H9 (cell line): Measurements from ENCODE around the gene CCDC150. TPM values are rescaled to one million over a fixed set of nuclear protein-coding genes. Genes with fewer than 3 reads are reported as not detected.

Experiments used
- DNase-seq: peaks from one replicate; pipeline ENCODE4 v3.0.0-alpha.2; 2017
- H2AFZ ChIP-seq: one replicate; pipeline ENCODE4 v1.6.1; 2013; ENCODE audit warnings: mild to moderate bottlenecking, low read length, control low read depth, moderate library complexity
- H2AK5ac ChIP-seq: 2 replicates; pipeline ENCODE4 v1.6.1; 2013; ENCODE audit warnings: low read length, control low read depth, mixed read lengths; ENCODE audit not compliant: insufficient read length
- H2BK120ac ChIP-seq: one replicate; pipeline ENCODE4 v1.6.1; 2013; ENCODE audit warnings: low read depth, mild to moderate bottlenecking, low read length, control low read depth, inconsistent platforms; ENCODE audit not compliant: poor library complexity, severe bottlenecking
- H2BK12ac ChIP-seq: 2 replicates; pipeline ENCODE4 v1.6.1; 2013; ENCODE audit warnings: low read length, control low read depth, mixed read lengths, low read depth; ENCODE audit not compliant: insufficient read length
- H2BK15ac ChIP-seq: 2 replicates; pipeline ENCODE4 v1.6.1; 2013; ENCODE audit warnings: low read depth, low read length, control low read depth
- H2BK20ac ChIP-seq: one replicate; pipeline ENCODE4 v1.6.1; 2013; ENCODE audit warnings: low read depth, mild to moderate bottlenecking, low read length, control low read depth, inconsistent platforms; ENCODE audit not compliant: poor library complexity, severe bottlenecking
- H2BK5ac ChIP-seq: 2 replicates; pipeline ENCODE4 v1.6.1; 2013; ENCODE audit warnings: low read length, control low read depth, mixed read lengths; ENCODE audit not compliant: insufficient read length
- H3K14ac ChIP-seq: 2 replicates; pipeline ENCODE4 v1.6.1; 2013; ENCODE audit warnings: low read length, control low read depth; ENCODE audit not compliant: insufficient read depth
- H3K18ac ChIP-seq: 2 replicates; pipeline ENCODE4 v1.6.1; 2013; ENCODE audit warnings: low read depth, mild to moderate bottlenecking, mixed read lengths, low read length, control low read depth; ENCODE audit not compliant: insufficient read length
- H3K23ac ChIP-seq: 2 replicates; pipeline ENCODE4 v1.6.1; 2013; ENCODE audit warnings: low read length, control low read depth, mixed read lengths, low read depth; ENCODE audit not compliant: insufficient read length
- H3K23me2 ChIP-seq: 2 replicates; pipeline ENCODE4 v1.6.1; 2013; ENCODE audit warnings: low read depth, mild to moderate bottlenecking, mixed read lengths, low read length, control low read depth; ENCODE audit not compliant: insufficient read length, poor library complexity, severe bottlenecking
- H3K27ac ChIP-seq: 2 replicates; pipeline ENCODE4 v1.5.1; 2013; ENCODE audit warnings: low read length, control low read depth, mixed read lengths, low read depth; ENCODE audit not compliant: insufficient read length
- H3K27me3 ChIP-seq: 2 replicates; pipeline ENCODE4 v1.6.1; 2013; ENCODE audit warnings: low read length, control low read depth, inconsistent platforms; ENCODE audit not compliant: insufficient read depth
- H3K4ac ChIP-seq: 2 replicates; pipeline ENCODE4 v1.6.1; 2013; ENCODE audit warnings: low read depth, mild to moderate bottlenecking, control low read depth, inconsistent platforms, low read length, moderate library complexity
- H3K4me1 ChIP-seq: 2 replicates; pipeline ENCODE4 v1.6.1; 2013; ENCODE audit warnings: low read length, control low read depth, inconsistent platforms; ENCODE audit not compliant: insufficient read depth
- H3K4me2 ChIP-seq: 2 replicates; pipeline ENCODE4 v1.6.1; 2013; ENCODE audit warnings: low read length, control low read depth, mixed read lengths; ENCODE audit not compliant: insufficient read length, insufficient read depth
- H3K56ac ChIP-seq: 2 replicates; pipeline ENCODE4 v1.6.1; 2013; ENCODE audit warnings: low read depth, mild to moderate bottlenecking, mixed read lengths, low read length, control low read depth; ENCODE audit not compliant: insufficient read length
- H3K79me1 ChIP-seq: 2 replicates; pipeline ENCODE4 v1.6.1; 2013; ENCODE audit warnings: low read depth, mild to moderate bottlenecking, moderate library complexity, low read length, control low read depth, inconsistent platforms; ENCODE audit not compliant: insufficient read depth, poor library complexity, severe bottlenecking
- H3K79me2 ChIP-seq: 2 replicates; pipeline ENCODE4 v1.6.1; 2013; ENCODE audit warnings: low read length, control low read depth, inconsistent platforms; ENCODE audit not compliant: insufficient read depth
- H3K9ac ChIP-seq: 2 replicates; pipeline ENCODE4 v1.6.1; 2013; ENCODE audit warnings: low read length, control low read depth, mixed read lengths; ENCODE audit not compliant: insufficient read length; ENCODE audit errors: extremely low read depth
- H3K9me3 ChIP-seq: one replicate; pipeline ENCODE4 v1.6.1; 2013; ENCODE audit warnings: low read depth, low read length, inconsistent platforms; ENCODE audit not compliant: control insufficient read depth
- H3T11ph ChIP-seq: one replicate; pipeline ENCODE4 v1.6.1; 2013; ENCODE audit warnings: mild to moderate bottlenecking, low read length, control low read depth, inconsistent platforms
- H4K20me1 ChIP-seq: one replicate; pipeline ENCODE4 v1.6.1; 2013; ENCODE audit not compliant: control insufficient read depth, insufficient read length, insufficient read depth
- H4K5ac ChIP-seq: 2 replicates; pipeline ENCODE4 v1.6.1; 2013; ENCODE audit warnings: low read depth, mild to moderate bottlenecking, mixed read lengths, low read length, control low read depth; ENCODE audit not compliant: insufficient read length
- H4K8ac ChIP-seq: replicated peaks from 2 replicates; pipeline ENCODE4 v1.6.1; 2013; ENCODE audit warnings: low read length, control low read depth, mixed read lengths, low read depth; ENCODE audit not compliant: insufficient read length
- H4K91ac ChIP-seq: 2 replicates; pipeline ENCODE4 v1.6.1; 2013; ENCODE audit warnings: low read depth, mild to moderate bottlenecking, moderate library complexity, mixed read lengths, low read length, control low read depth; ENCODE audit not compliant: insufficient read length
- H3K27ac Mint-ChIP-seq, 3 experiments: 2 replicates in 2 of 3; 3 replicates in 1 of 3; pipeline ENCODE4 v1.8.0; 2020 to 2021; ENCODE audit warnings: mixed read lengths in 3 of 3, mild to moderate bottlenecking in 1 of 3, moderate library complexity in 1 of 3
- H3K27me3 Mint-ChIP-seq: 2 replicates; pipeline ENCODE4 v1.8.0; 2021; ENCODE audit warnings: low read depth, mild to moderate bottlenecking, moderate library complexity, mixed read lengths
- H3K36me3 Mint-ChIP-seq, 3 experiments: 2 replicates in 2 of 3; 3 replicates in 1 of 3; pipeline ENCODE4 v1.8.0; 2020 to 2021; ENCODE audit warnings: low read depth in 3 of 3, mixed read lengths in 3 of 3; ENCODE audit not compliant: insufficient read depth in 1 of 3
- H3K4me1 Mint-ChIP-seq, 2 experiments: 2 replicates each; pipeline ENCODE4 v1.8.0; 2020; ENCODE audit warnings: mixed read lengths in 2 of 2
- H3K4me3 Mint-ChIP-seq, 2 experiments: 2 replicates in 1 of 2; 3 replicates in 1 of 2; pipeline ENCODE4 v1.8.0; 2020 to 2021; ENCODE audit warnings: mild to moderate bottlenecking in 2 of 2, mixed read lengths in 2 of 2, moderate library complexity in 1 of 2
- H3K9me3 Mint-ChIP-seq, 2 experiments: 2 replicates in 1 of 2; 3 replicates in 1 of 2; pipeline ENCODE4 v1.8.0; 2020; ENCODE audit warnings: mild to moderate bottlenecking in 2 of 2, mixed read lengths in 2 of 2, moderate library complexity in 1 of 2
- CTCF ChIP-seq: fragments of 200-600 bp; sonication (generic); conservative IDR thresholded peaks from 3 replicates; pipeline ENCODE4 v1.8.0; 2021; ENCODE audit warnings: antibody characterized with exemption, mild to moderate bottlenecking
- WGBS: extraction: QIAGEN DNeasy Blood & Tissue Kit; methylation state at CpG from one replicate; pipeline ENCODE4 v1.1.7; 2013; ENCODE audit warnings: missing lambda C conversion rate, low lambda C conversion rate, mixed read lengths; ENCODE audit not compliant: insufficient read length; ENCODE audit errors: extremely low coverage; 5-methylcytosine and 5-hydroxymethylcytosine counted together
- total RNA-seq: library from RNA; stranded (reverse); gene quantifications from 2 replicates; pipeline ENCODE4 v1.2.1, GENCODE V29; 2021

The CCDC150 gene
- total RNA-seq, 1 experiment from 2014 or later, result 26.2 TPM

DNA sequence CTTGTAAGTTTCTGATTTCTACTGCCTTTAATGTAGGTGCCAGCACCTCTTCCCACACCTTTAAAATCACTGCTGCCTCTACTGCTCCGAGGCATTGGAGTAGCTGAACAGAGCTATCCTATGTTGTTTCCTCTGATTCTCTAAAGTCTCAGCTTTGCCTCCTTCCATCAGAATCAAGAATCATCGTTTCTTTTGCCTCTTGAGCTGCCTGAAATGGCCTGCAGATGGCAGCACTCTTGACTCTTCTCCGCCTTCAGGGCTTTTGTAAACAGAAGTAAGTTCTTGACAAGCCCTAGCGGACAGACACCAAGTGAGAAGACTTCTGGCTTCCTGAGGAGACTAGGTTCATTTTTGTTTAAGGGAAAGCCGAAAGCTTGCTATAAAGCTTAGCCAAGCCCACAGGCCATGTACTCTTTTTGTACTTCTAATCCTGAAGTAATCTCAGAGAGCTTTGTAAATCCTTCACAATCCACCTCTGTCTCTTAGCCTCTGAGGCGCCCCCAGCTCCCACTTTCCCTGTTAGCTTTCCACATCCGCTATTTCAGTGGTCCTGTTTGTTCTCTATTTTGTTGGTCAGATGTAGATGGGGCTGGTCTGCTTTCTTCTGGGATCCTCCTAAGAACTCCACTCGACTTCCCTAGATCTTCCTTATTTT is 111.6 kb downstream of the CCDC150 start:
- H3K27ac Mint-ChIP-seq, result no peak overlapping the region
- H2AFZ ChIP-seq, result no peak overlapping the region

More for the DNA sequence above, 111.6 kb downstream of the CCDC150 start:
- H3T11ph ChIP-seq, result no peak overlapping the region
- no peaks in the 10 kb centered on the region for H4K20me1 ChIP-seq
- peaks cover 29 to 35% (median 30%) of the 10 kb centered on the region in 3 experiments for H3K36me3 Mint-ChIP-seq
- no peaks in the 10 kb centered on the region for H3K9me3 ChIP-seq
- no peak overlapping the region for H2BK15ac ChIP-seq
- no peak overlapping the region for H3K56ac ChIP-seq
- H3K4me1 ChIP-seq, result peaks cover 2% of the 10 kb centered on the region; the same call in 1 of the 2 replicates
- no peak overlapping the region for H2AK5ac ChIP-seq
- H3K4me1 Mint-ChIP-seq, result peaks cover 2 to 4% of the 10 kb centered on the region in 2 experiments; a peak in 2 of 4 replicates
- H4K5ac ChIP-seq, result no peak overlapping the region
- TF ChIP-seq CTCF, result peak; percentile 91
- WGBS, result no CpG with 5 or more reads among the region's 8 CpGs
- H3K23me2 ChIP-seq, result no peaks in the 10 kb centered on the region
- H2BK5ac ChIP-seq, result no peak overlapping the region
- no peak overlapping the region for H2BK12ac ChIP-seq
- H3K9me3 Mint-ChIP-seq, result peaks cover 20 to 23% of the 10 kb centered on the region in 2 experiments
- H2BK20ac ChIP-seq, result no peak overlapping the region
- no peak overlapping the region for H3K4ac ChIP-seq
- peaks cover 2% of the 10 kb centered on the region; the same call in 1 of the 2 replicates for H3K27me3 Mint-ChIP-seq
- no peak overlapping the region for H3K14ac ChIP-seq
- no peak overlapping the region for H3K23ac ChIP-seq
- no peaks in the 10 kb centered on the region for H3K79me1 ChIP-seq
- no peak overlapping the region for H2BK120ac ChIP-seq
- H3K4me2 ChIP-seq, result no peak overlapping the region
- no peak overlapping the region for H3K9ac ChIP-seq
- peak; percentile 83 for DNase-seq
- H3K79me2 ChIP-seq, result no peaks in the 10 kb centered on the region
- no peak overlapping the region for H4K91ac ChIP-seq
- H3K4me3 Mint-ChIP-seq, result no peak overlapping the region
- H3K18ac ChIP-seq, result no peak overlapping the region
- no peak overlapping the region for H4K8ac ChIP-seq
- no peaks in the 10 kb centered on the region for H3K27me3 ChIP-seq
- no peak overlapping the region for H3K27ac ChIP-seq
